ENCODE measurements around the gene TARBP1.
"Not testable (repeated sequence)": the region's sequence is repeated elsewhere in the genome, so short reads cannot be mapped to it uniquely, and the experiment has no call there.

TARBP1 gene

DNA sequence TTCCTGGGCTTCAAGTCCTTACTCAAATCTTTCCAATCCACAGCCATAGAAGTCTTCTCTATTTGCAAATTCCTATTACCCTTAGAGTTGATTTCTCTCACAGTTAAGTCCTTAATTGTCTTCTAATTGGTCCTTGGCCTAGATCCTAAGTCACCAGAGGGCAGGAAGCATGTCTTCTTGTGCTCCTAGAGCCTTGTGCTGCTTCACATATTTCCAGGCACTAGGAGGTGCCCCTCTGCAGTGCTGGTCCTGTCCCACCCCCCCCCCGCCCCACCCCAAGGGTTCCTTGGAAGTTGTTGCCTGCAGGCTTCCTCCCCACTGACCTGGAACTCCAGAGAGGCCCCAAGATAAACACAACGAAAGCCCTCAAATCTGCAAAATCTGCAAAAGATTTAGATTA lies 28.1 kb upstream of the TARBP1 start:
- DNase-seq (ENCODE audit: low read depth, low spot score) = no peak

DNA sequence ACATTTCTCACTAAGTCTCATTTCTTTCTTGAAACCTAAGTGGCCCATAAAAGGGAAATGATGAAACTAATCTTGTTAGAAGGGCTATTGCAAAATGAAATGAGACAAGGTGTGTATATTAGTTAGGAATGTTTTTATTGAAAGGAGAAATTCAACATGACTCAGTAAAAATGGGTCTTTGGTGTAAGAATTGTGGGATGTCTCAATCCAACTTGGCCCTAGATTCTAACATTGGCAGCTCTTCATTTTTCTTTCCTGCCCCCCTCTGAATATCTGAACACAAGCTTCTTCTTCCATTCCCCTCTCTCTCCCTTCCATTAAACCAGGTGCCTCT lies 26.8 kb upstream of the TARBP1 start:
- no peak for DNase-seq (ENCODE audit: low read depth, low spot score)

DNA sequence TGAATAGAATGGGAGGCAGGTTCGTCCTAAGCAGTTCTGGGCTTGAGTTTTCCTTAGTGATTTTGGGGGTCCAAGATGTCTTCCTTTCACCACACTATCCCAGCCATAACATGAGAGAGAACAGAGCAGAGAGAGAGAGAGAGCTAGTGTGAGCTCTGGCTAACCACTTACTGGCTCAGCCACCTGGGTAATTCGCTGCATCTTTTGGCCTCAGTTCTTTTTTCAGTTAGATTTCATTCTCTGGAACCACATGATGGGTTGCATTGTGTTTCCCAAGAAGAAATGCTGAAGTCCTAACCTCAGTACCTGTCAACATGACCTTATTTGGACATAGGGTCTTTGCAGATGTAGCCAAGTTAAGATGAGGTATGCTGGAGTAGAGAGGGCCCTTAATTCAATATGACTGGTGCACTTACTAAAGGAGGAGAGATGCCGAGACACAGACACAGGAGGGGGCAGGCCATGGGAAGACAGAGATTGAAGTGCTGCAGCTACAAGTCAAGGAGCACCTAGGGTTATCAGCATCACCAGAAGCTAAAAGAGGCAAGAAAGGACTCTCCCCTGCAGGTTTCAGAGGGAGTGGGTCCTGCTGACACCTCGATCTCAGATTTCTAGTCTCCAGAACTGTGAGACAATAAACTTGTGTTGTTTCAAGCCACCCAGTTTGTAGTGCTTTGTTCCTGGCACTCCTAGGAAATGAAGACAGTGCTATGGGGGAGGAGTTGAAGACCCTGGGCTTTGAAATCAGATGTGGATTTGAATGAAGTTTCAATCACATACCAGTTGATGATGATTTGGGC lies 26.2 kb upstream of the TARBP1 start:
- no peak for DNase-seq (ENCODE audit: low read depth, low spot score)

DNA sequence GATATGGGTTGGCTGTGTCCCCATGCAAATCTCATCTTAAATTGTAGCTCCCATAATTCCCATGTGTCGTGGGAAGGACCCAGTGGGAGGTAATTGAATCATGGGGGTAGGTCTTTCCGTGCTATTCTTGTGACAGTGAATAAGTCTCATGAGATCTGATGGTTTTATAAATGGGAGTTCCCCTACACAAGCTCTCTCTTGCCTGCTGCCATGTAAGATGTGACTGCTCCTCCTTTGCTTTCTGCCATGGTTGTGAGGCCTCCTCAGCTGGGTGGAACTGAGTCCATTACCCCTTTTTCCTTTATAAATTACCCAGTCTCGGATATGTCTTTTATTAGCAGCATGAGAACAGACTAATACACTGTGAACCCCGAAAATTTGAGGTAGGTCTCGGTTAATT lies 25.3 kb upstream of the TARBP1 start:
- DNase-seq (ENCODE audit: low read depth, low spot score) = not testable (repeated sequence)

DNA sequence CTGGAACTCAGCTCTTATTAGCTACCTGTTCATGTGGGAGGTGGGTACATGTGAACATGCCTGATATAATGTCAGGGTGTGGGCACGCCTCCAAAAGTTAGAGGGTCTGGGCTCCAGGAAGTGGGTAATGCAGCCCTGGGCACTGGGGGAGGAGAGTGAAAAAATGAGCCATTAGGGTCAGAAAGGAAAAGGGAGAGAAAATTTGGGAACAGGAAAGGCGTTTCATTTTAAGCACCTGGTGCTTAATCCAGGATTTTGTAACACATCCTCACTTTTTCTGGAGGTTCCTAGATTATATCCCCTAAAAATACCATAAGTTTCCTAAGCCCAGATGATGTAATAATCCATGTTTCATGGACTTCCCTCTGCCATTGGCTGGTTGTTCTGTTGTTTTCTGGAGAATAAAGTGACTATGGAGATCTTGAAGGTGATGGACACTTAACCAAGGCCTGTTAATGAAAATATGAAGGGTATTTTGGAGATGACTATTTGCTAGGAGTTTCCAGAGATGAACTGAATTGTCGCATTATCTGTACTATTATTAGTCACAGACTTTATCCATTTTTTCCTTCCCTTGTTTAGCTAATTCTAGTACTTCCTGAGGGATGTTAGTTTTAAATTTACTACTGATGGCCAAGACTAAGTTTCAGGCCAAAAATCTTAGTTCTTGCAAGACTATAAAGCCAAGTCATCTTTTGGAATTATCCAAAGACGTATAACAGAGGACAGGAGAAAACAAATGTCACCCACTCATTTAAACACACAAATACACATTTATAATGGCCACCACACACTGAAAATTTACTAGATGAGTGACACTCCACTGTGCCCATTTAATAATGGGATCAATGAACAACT lies 24.4 kb upstream of the TARBP1 start:
- DNase-seq (ENCODE audit: low read depth, low spot score) = no peak

DNA sequence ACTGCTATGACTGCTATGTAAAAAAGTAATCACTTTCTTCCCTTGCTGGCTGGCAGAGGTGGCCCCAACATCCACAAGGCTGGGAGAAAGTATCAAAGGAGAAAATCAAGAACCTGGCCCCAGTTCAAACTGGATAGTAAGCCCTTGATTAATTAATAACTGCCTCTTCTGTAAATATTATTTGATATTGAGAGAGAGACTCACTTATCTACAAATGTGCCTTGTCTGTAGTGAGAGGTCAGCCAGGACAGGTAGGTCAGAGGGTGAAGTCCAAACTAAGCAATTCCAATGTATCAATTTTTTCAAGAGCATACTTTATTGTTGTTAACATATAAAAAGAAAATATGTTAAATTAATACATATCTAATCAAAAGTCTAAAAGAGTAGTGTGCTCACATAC lies 23.8 kb upstream of the TARBP1 start:
- DNase-seq (ENCODE audit: low read depth, low spot score) = no peak

DNA sequence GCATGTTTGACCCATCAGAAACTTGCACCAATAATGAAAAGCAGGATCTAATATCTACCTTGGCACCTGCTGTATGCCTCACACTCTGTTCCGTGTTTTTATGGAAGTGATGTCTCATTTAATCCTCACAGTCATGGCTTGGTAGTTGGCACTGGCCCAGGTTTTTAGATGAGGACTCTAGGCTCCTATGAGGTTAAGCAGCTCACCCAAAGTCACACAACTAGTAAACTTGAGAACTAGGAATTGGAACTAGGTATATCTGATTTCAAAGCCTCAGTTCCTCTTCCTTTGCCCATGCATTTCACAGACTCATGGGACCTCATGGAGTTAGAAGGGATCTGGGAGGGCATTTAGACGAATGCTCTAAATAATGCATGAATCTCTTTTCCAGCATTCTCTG lies 21.3 kb upstream of the TARBP1 start:
- no peak for DNase-seq (ENCODE audit: low read depth, low spot score)

DNA sequence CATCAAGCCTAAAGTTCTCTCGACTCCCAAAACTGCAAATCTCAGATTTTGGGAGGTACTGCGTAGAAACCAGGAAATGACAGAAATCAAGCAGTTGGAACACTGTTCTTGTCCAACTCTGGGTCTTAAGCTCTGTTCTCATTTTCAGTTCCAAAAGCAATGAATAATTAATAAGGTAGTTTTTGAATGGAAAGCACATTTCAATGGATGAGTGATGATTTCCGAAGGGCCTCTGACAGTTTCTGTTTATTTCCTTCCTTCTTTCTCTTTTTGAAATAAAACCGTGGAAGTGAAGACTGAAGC lies 20.9 kb upstream of the TARBP1 start:
- no peak for DNase-seq (ENCODE audit: low read depth, low spot score)

DNA sequence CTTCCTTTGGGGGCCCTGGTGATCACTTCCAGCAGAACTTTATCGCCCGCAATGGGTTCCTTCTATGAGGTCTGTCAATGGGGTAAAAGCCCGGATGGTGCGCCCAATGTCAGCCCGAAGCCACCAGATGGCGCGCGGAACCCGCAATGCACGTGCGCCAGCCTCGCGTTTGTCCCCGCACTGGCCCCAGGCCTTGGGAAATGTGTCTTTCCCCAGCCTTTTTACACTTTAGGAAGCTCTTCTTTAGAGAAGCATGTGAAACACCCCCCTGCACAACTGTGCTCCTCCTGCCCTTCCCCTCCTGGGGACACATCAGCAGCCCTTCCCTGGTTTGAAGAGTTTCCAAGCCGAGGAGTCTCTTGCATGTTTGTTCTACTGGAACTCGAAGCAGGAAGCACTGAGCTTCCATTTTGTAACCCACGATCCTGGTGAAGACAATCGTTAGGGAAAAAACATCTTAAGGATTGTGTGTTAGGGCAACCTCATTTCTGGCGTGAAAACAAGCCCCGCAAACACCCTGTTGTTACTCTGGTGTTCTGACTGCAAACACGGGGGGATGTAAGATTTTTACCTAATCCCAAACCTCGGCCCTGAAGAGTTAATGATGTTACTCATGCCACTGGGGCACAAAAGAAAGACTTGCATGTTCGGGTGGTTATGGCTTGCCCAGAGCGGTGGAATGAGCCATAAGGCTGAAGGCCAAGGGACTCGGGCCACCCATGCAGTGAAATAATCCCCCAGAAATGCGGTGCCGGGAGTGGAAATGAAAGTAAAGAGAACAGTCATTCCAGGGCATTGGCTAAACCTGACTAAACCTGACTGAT lies 20.4 kb upstream of the TARBP1 start:
- DNase-seq (ENCODE audit: low read depth, low spot score) = peak; percentile 67

DNA sequence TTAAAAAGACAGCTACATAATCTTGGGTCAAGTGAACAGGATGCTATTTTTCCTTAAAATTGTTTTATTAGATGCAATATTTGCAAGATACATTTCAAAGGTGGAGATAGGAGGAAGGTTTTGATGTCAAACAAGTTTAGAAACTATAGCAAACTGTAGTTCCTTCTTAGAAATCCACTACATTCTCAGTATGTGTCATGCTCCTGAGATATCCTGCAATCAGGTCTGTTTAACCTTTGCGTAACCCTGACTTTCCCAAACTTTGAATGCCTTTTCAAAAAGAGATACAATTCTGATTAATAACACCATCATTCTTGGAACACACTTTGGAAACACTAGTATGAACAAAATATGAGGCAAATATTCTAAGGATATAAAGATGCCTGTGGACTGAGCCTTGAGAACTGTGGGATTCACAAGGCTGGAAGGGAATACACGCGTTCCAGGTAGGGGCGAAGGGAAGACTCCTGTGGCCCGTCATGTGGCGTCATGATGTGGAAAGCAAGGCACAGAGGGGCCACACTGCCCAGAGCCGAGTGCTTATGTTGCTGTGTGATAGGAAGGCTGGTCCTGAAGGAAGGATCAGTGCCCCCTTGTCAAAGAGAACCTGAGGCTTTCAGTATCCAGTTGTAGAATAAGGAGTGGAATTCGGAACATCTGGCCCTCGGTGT lies 19.6 kb upstream of the TARBP1 start:
- DNase-seq (ENCODE audit: low read depth, low spot score) = no peak

DNA sequence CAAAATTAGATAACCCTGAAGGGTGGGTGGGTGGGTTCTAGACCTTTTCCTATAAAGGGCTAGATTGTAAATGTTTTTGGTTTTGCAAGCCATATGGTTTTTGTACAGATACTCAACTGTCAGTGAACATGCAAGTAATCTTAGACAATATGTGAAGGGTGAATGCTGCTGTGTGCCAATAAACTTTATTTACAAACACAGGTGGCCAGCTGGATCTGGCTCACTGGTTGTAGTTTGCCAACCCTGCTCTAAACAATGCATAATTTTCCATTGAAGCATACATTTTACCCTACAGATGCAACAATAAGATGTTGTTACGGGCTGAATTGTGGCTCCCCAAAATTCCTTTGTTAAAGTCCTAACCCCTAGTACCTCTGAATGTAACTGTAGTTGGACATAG lies 18.6 kb upstream of the TARBP1 start:
- DNase-seq (ENCODE audit: low read depth, low spot score) = no peak

DNA sequence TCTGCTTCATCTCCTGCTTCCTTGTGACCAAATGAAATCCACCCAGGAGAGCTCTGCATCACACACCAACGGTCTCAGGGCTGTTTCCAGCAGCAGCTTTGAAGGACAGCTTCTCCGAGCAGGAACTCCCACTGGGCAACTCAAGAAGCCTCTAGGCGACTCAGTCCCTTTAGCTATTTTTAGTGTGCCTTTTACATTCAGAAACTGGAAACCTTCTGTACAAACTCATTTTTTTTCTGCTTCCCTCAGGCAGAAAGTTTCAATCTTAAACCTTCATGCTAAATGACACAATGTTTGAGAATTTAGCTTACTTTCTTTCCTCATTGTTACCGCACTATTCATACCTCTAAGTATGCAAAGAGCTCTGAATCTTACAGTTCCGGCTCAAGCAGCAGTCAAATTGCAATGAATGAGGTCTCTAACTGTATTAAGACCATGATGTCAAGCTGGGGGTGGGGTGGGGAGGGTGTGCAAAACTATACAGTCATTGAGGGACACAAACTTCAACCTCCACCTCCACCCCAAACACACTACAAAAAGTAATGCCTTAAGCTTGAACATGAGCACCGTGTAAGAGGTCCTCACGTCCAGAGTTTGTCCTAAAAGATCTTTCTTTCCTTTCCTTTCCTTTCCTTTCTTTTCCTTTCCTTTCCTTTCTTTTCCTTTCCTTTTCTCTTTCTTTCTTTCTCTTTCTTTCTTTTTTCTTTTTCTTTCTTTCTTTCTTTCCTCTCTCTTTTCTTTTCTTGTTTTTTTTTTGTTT lies 16.4 kb upstream of the TARBP1 start:
- no peak for DNase-seq (ENCODE audit: low read depth, low spot score)

DNA sequence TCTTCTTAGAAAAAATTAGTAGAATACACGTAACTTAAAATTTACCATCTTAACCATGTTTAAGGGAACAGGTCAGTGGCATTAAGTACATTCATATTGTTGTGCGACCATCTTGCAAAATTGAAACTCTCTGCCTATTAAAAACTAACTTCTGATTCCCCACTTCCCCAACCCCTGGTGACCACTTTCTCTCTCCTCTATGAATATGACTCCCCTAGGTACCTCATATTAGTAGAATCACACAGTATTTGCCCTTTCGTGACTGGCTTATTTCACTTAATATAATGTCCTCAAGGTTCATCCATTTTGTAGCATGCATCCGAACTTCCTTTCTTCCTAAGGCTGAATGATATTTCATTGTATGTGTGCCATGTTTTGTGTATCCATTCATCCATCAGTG lies 15.1 kb upstream of the TARBP1 start:
- DNase-seq (ENCODE audit: low read depth, low spot score) = no peak

DNA sequence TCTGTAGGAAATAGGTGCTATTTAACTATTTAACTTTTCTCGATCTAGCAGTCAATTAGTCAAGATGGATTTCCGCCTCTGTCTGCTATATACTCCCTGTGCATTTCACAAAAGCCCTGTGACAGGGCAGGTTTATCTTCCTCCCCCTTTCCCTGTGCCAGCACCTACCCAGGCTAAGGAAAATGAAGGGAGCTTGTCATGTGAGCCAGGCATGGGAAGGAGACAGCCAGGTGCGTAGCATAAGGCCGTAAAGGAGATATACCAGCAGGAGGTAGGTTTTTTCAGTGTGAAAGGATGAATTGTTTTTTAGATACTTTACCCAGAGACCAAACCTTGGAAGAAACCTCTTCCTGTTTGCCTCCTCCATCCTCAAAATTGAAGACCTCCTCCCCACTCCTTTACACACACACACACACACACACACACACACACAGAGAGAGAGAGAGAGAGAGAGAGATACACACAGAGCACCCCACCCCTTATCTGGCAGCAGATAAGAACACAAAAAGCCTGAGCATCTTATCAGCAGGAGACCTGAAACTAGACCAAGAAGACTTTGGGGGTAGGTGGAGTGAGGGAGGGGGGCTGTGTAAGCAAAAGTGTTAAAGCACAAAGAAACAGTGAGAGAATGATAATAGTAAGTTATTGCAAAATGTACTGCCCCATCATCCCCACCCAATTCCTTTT lies 12.0 kb upstream of the TARBP1 start:
- no peak for DNase-seq (ENCODE audit: low read depth, low spot score)

DNA sequence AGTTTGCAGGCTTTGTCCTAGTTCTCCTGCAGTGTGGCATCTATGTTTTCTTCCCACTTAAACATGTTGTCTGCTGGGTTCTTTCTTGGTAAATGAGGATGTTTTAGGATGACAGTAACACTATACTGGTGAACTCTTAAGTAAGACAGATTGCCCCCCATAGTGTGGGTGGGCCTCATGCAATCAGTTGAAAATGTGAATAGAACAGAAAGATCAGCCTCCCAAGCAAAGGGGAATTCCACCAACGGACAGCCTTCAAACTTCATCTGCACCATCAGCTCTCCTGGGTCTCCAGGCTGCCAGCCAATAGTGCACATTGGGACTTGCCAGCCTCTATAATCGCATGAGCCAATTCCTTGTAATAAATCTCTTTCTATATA lies 10.7 kb upstream of the TARBP1 start:
- no peak for DNase-seq (ENCODE audit: low read depth, low spot score)

DNA sequence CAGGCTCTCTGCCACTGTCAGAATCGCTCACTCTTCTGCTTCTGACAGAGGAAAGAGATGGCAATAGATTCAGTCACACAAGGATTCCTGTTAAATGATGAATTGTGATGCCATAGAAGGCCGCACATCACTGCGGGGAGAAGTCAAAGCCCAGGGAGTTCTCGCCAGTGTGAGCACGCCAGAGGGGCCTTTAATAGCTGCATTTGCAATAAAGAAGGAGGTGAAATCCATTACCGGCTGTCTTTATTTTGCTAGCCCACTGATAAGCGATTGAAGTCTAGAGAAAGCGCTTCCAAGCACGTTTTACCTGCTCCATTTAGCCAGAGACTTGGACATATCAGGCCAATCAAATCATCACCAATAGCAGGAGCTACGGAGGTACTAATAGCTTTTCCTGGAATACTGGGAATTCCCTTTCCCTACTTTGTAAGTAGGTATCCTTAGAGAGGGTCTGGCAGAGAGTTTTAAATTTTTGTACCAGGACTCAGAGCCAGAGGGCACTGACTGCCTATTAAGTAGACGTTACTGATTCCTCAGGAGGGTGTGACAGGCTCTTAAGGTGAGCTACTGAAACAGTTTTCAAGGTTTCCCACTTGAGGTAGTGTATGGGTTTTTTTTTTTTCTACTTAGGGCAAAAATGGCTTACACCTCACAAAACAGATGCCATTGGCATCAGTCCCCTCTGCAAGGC lies 10.2 kb upstream of the TARBP1 start:
- no peak for DNase-seq (ENCODE audit: low read depth, low spot score)

DNA sequence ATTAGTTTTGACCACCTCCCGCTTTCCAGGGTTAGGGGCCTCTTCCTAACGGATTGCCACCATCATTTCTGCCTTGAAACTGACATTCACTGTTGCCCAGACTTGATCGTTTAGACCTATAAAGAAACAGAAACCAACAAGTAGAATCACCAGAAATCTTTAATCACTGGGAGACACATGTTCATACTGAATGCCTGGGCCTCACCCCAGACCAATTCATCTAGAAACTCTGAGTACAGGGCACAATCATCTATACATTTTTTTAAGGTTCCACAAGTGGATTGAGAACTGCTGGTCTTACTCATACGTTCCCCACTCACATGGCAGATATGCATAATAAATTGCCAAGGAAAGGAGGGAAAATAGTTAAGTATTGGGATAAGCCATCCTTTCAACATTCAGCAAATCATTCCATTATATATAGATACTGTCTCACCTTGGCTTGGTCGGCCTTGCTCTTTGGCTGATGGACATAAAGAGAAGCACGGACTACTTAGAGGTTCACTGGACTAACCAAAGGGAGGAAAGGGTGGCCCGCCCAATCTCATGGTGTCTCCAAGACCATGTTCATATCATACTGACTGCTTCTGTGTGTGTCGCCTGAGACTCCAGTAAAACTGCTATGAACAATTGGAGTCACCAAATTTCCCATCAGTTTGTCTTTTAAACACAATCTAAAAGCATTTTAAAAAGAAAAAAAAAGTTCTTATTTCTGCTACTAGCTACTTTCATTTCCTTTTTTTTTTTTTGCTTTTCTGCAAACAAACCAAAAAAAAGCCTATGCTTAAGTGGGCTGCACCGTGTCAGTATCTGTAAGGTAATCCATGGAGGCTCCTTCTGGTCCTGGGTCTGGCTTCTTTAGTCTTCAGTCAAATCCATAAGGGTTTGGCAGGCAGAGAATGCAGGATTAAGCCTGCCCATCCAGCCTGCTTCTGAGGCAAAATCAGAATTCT lies 9.4 kb upstream of the TARBP1 start:
- DNase-seq (ENCODE audit: low read depth, low spot score) = no peak

DNA sequence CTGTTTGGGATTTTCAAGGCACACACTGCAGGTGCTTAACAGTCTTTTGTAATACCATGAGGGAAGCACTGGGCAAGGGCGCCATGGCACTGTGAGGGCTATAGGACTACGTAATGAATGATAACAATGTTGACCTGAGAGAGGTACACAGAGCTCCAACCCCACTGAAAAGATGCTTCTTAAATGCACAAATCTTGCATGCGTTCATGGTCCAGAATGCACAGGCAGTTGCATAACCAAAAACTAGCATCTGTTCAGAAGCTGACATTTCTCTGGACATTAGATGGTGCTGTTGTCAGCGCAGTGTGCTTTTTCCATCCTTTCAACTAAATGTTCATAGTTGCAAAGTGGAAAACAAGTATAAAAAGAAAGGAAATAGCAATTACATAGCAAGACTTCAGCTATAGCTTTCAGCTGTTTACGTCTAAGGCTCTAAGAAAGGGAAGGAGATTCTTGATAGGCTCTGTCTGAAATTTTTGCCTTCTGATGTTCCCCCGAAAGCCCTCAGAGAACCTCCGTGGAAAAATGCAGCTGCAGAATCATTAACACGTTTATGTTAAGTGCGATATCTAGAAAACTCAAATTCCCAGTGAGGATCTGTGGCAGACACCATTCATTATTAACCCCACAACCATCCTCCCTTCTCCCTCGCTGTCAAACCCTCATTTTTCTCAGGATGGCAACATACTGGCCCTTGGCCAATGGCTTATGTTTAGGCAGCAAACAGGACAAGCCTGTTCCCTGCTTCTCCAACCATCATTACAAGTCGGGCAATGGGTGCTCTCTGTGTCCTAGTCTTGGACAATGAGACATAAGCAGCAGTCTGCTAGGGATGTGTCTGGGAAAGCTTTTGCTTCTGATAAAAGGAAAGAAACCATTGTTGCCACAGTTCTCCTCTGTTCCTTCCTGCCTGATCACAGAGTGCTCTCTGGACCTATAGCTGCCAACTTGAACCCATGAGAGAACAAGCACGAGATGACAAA lies 8.2 kb upstream of the TARBP1 start:
- DNase-seq (ENCODE audit: low read depth, low spot score) = no peak
